GM20000 (cell line): ENCODE measurements around the gene IL6R.

Source experiments
- DNase-seq: peaks from one replicate; pipeline ENCODE4 v3.0.0; 2012; ENCODE audit warnings: low spot score
- TF ChIP-seq, protein P1 (sequence below): IDR thresholded peaks from 2 replicates; pipeline ENCODE4 v1.5.1; 2012; ENCODE audit warnings: mild to moderate bottlenecking, control low read depth; ENCODE audit errors: extremely low read depth, missing control alignments

The IL6R gene

GRCh38 chr1:154467434-154468102 is 62.4 kb downstream of the IL6R start:
- DNase-seq, result no peak
- TF ChIP-seq, protein P1, sequence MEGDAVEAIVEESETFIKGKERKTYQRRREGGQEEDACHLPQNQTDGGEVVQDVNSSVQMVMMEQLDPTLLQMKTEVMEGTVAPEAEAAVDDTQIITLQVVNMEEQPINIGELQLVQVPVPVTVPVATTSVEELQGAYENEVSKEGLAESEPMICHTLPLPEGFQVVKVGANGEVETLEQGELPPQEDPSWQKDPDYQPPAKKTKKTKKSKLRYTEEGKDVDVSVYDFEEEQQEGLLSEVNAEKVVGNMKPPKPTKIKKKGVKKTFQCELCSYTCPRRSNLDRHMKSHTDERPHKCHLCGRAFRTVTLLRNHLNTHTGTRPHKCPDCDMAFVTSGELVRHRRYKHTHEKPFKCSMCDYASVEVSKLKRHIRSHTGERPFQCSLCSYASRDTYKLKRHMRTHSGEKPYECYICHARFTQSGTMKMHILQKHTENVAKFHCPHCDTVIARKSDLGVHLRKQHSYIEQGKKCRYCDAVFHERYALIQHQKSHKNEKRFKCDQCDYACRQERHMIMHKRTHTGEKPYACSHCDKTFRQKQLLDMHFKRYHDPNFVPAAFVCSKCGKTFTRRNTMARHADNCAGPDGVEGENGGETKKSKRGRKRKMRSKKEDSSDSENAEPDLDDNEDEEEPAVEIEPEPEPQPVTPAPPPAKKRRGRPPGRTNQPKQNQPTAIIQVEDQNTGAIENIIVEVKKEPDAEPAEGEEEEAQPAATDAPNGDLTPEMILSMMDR, result no peak

DNA sequence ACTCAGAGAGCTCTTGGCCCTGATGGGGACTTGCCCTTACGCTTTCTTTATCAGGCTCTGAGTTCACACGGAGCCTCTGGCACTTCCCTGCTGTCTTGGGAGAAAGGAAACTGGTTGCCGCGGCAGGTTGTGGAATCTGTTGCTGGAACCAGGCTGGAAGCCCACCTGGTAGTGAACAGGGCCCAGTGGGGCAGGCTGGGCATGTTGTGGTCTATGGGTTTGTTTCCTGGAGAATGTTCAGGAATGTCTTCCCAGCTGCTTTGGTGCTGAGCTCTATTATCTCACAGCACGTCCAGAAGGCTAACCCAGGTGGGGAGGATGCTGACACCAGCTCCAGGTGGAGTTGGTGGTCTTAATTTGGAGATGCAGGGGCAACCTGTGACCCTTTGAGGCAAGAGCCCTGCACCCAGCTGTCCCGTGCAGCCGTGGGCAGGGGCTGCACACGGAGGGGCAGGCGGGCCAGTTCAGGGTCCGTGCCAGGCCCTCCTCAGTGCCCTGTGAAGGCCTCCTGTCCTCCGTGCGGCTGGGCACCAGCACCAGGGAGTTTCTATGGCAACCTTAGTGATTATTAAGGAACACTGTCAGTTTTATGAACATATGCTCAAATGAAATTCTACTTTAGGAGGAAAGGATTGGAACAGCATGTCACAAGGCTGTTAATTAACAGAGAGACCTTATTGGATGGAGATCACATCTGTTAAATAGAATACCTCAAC is 63.5 kb downstream of the IL6R start:
- DNase-seq, result no peak
- TF ChIP-seq, protein P1, result no peak

GRCh38 chr1:154469844-154470560 is 64.9 kb downstream of the IL6R start:
- DNase-seq, result no peak
- TF ChIP-seq, protein P1, result no peak

GRCh38 chr1:154471304-154471703 is 66.2 kb downstream of the IL6R start:
- TF ChIP-seq, protein P1, result no peak

DNA sequence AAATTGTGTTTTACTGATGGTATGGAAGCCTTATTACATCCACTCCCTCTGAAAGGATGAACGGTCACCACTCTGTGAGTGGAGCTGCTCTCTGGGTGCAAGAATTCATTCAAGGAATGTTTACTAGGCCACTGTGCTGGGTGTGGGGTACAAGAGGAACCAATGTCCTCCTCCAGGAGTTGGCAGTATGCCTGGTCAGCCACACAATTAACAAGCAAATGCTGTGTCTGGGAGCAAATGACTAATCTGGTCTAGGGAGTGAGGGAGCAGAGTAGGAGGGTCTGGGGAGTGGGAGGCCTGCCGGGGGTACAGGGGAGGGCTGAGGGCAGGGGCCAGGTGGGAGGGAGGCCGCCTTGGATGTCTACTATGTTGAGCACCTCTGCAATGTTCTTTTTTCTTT is 69.7 kb downstream of the IL6R start:
- DNase-seq, result no peak

More at GRCh38 chr1:154471304-154471703, 66.2 kb downstream of the IL6R start:
- DNase-seq, result no peak

GRCh38 chr1:154476791-154477190 is 71.6 kb downstream of the IL6R start:
- TF ChIP-seq, protein P1, result no peak
- DNase-seq, result no peak

More for the DNA sequence above, 69.7 kb downstream of the IL6R start:
- TF ChIP-seq, protein P1, result no peak

GRCh38 chr1:154478013-154478412 is 72.9 kb downstream of the IL6R start:
- TF ChIP-seq, protein P1, result no peak
- no peak for DNase-seq
